ENCODE data around the gene BPGM.

The BPGM gene

DNA sequence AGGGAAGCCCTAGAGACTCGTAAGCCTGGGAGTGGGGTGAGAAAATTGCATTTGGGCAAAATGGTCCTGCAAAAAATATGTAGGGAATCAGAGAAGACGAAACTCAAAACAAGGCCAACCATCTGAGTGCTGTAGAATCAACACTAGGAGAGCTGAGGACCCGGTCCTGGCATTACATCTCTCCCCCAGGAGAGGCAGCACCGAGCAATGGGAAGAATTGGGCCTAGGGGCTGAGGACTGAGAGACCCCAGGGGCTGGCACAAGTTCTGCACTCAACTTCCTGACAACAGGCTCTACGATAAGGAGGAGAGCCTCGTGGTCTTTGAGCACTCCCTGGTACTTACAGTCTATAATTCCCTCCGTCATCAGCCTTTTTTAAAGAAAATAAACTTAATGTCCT lies 47.6 kb downstream of the BPGM start (continued):
- TF ChIP-seq, protein P1, sequence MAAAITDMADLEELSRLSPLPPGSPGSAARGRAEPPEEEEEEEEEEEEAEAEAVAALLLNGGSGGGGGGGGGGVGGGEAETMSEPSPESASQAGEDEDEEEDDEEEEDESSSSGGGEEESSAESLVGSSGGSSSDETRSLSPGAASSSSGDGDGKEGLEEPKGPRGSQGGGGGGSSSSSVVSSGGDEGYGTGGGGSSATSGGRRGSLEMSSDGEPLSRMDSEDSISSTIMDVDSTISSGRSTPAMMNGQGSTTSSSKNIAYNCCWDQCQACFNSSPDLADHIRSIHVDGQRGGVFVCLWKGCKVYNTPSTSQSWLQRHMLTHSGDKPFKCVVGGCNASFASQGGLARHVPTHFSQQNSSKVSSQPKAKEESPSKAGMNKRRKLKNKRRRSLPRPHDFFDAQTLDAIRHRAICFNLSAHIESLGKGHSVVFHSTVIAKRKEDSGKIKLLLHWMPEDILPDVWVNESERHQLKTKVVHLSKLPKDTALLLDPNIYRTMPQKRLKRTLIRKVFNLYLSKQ (tag by site-specific recombination; IDR thresholded peaks at IDR 0.05; ENCODE audit: borderline replicate concordance) = no peak
- TF ChIP-seq ZNF24 (tag by site-specific recombination; IDR thresholded peaks at IDR 0.05) = no peak

DNA sequence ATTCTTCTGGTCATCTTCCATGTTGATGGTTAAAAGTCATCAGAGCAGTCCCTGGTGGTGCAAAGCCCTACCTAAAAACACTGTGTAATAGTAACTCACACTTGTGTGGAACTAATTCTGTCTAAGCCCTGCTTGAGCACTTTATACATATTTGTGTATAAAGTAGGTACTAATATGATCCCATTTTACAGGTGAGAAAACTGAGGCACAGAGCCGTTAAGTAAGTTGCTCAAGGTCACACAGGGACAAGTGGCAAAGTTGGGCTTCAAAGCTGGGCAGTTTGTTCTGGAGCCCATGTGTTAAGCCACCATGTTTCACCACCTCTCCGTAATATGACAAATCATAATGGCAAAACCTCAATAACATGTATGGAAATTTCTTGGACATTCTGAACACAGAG lies 48.1 kb downstream of the BPGM start:
- ChIA-PET POLR2A (no interaction called here), CTCF (interaction anchor here (0.8 to 1.8 kb wide), 5 partner anchors 8 to 61 kb away, joined by 3 to 6 read pairs (median 3); no protein-coding TSS in a partner anchor)
- Histone ChIP-seq H3K9me3 (ENCODE audit: control insufficient read depth, insufficient read depth, low read depth, low read length) (no peaks in the 10 kb centered on the region), H3K4me3 (ENCODE audit: low read depth, low read length) (no peak overlapping the region), H3K27ac (ENCODE audit: extremely low read depth, low read depth, low read length) (no peak overlapping the region), H3K36me3 (ENCODE audit: control insufficient read depth in 2 of 2, insufficient read depth in 1 of 2, low read length in 2 of 2) (no peaks in the 10 kb centered on the region), H3K4me1 (ENCODE audit: control insufficient read depth, insufficient read depth, low read length) (no peaks in the 10 kb centered on the region)
- TF ChIP-seq, protein P2, sequence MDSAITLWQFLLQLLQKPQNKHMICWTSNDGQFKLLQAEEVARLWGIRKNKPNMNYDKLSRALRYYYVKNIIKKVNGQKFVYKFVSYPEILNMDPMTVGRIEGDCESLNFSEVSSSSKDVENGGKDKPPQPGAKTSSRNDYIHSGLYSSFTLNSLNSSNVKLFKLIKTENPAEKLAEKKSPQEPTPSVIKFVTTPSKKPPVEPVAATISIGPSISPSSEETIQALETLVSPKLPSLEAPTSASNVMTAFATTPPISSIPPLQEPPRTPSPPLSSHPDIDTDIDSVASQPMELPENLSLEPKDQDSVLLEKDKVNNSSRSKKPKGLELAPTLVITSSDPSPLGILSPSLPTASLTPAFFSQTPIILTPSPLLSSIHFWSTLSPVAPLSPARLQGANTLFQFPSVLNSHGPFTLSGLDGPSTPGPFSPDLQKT (IDR thresholded peaks at IDR 0.05; ENCODE audit: borderline replicate concordance, low read depth, low read length) = no peak
- TF ChIP-seq OVOL3 (tag by site-specific recombination; IDR thresholded peaks at IDR 0.05) (no peak), ZNF140 (tag by site-specific recombination; IDR thresholded peaks at IDR 0.05) (no peak), REPIN1 (tag by site-specific recombination; IDR thresholded peaks at IDR 0.05; ENCODE audit: low read depth) (no peak), ZNF670 (tag by site-specific recombination; IDR thresholded peaks at IDR 0.05; ENCODE audit: low read depth) (no peak), ZNF768 (tag by site-specific recombination; IDR thresholded peaks at IDR 0.05) (no peak), ZNF404 (tag by site-specific recombination; IDR thresholded peaks at IDR 0.05) (no peak), ZNF302 (tag by site-specific recombination; IDR thresholded peaks at IDR 0.05; ENCODE audit: low read depth) (no peak), ZNF394 (tag by site-specific recombination; IDR thresholded peaks at IDR 0.05; ENCODE audit: borderline replicate concordance) (no peak), ZNF830 (tag by site-specific recombination; IDR thresholded peaks at IDR 0.05; ENCODE audit: low read depth) (no peak), ZNF416 (tag by site-specific recombination; IDR thresholded peaks at IDR 0.05) (no peak), ZNF837 (tag by site-specific recombination; IDR thresholded peaks at IDR 0.05) (no peak)
- TF ChIP-seq, protein P3, sequence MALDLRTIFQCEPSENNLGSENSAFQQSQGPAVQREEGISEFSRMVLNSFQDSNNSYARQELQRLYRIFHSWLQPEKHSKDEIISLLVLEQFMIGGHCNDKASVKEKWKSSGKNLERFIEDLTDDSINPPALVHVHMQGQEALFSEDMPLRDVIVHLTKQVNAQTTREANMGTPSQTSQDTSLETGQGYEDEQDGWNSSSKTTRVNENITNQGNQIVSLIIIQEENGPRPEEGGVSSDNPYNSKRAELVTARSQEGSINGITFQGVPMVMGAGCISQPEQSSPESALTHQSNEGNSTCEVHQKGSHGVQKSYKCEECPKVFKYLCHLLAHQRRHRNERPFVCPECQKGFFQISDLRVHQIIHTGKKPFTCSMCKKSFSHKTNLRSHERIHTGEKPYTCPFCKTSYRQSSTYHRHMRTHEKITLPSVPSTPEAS (tag by site-specific recombination; IDR thresholded peaks at IDR 0.05) = no peak
- TF ChIP-seq, protein P4, sequence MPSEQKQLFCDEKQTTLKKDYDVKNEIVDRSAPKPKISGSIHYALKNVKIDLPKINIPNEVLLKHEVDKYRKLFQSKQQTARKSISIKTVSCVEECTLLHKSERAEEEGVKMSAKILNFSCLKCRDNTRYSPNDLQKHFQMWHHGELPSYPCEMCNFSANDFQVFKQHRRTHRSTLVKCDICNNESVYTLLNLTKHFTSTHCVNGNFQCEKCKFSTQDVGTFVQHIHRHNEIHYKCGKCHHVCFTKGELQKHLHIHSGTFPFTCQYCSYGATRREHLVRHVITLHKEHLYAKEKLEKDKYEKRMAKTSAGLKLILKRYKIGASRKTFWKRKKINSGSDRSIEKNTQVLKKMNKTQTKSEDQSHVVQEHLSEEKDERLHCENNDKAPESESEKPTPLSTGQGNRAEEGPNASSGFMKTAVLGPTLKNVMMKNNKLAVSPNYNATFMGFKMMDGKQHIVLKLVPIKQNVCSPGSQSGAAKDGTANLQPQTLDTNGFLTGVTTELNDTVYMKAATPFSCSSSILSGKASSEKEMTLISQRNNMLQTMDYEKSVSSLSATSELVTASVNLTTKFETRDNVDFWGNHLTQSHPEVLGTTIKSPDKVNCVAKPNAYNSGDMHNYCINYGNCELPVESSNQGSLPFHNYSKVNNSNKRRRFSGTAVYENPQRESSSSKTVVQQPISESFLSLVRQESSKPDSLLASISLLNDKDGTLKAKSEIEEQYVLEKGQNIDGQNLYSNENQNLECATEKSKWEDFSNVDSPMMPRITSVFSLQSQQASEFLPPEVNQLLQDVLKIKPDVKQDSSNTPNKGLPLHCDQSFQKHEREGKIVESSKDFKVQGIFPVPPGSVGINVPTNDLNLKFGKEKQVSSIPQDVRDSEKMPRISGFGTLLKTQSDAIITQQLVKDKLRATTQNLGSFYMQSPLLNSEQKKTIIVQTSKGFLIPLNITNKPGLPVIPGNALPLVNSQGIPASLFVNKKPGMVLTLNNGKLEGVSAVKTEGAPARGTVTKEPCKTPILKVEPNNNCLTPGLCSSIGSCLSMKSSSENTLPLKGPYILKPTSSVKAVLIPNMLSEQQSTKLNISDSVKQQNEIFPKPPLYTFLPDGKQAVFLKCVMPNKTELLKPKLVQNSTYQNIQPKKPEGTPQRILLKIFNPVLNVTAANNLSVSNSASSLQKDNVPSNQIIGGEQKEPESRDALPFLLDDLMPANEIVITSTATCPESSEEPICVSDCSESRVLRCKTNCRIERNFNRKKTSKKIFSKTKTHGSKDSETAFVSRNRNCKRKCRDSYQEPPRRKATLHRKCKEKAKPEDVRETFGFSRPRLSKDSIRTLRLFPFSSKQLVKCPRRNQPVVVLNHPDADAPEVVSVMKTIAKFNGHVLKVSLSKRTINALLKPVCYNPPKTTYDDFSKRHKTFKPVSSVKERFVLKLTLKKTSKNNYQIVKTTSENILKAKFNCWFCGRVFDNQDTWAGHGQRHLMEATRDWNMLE (tag by site-specific recombination; conservative IDR thresholded peaks at IDR 0.05; ENCODE audit: low read depth) = no peak
- TF ChIP-seq, protein P5, sequence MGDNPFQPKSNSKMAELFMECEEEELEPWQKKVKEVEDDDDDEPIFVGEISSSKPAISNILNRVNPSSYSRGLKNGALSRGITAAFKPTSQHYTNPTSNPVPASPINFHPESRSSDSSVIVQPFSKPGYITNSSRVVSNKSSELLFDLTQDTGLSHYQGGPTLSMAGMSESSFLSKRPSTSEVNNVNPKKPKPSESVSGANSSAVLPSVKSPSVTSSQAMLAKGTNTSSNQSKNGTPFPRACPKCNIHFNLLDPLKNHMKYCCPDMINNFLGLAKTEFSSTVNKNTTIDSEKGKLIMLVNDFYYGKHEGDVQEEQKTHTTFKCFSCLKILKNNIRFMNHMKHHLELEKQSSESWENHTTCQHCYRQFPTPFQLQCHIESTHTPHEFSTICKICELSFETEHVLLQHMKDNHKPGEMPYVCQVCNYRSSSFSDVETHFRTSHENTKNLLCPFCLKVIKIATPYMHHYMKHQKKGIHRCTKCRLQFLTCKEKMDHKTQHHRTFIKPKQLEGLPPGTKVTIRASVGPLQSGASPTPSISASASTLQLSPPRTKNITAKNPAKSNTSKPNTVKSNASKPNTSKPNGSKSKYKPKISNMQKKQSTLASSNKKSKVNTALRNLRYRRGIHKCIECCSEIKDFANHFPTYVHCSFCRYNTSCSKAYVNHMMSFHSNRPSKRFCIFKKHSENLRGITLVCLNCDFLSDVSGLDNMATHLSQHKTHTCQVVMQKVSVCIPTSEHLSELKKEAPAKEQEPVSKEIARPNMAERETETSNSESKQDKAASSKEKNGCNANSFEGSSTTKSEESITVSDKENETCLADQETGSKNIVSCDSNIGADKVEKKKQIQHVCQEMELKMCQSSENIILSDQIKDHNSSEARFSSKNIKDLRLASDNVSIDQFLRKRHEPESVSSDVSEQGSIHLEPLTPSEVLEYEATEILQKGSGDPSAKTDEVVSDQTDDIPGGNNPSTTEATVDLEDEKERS (tag by site-specific recombination; IDR thresholded peaks at IDR 0.05) = no peak
- TF ChIP-seq, protein P6, sequence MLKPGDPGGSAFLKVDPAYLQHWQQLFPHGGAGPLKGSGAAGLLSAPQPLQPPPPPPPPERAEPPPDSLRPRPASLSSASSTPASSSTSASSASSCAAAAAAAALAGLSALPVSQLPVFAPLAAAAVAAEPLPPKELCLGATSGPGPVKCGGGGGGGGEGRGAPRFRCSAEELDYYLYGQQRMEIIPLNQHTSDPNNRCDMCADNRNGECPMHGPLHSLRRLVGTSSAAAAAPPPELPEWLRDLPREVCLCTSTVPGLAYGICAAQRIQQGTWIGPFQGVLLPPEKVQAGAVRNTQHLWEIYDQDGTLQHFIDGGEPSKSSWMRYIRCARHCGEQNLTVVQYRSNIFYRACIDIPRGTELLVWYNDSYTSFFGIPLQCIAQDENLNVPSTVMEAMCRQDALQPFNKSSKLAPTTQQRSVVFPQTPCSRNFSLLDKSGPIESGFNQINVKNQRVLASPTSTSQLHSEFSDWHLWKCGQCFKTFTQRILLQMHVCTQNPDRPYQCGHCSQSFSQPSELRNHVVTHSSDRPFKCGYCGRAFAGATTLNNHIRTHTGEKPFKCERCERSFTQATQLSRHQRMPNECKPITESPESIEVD (tag by site-specific recombination; IDR thresholded peaks at IDR 0.05) = no peak
- TF ChIP-seq, protein P7, sequence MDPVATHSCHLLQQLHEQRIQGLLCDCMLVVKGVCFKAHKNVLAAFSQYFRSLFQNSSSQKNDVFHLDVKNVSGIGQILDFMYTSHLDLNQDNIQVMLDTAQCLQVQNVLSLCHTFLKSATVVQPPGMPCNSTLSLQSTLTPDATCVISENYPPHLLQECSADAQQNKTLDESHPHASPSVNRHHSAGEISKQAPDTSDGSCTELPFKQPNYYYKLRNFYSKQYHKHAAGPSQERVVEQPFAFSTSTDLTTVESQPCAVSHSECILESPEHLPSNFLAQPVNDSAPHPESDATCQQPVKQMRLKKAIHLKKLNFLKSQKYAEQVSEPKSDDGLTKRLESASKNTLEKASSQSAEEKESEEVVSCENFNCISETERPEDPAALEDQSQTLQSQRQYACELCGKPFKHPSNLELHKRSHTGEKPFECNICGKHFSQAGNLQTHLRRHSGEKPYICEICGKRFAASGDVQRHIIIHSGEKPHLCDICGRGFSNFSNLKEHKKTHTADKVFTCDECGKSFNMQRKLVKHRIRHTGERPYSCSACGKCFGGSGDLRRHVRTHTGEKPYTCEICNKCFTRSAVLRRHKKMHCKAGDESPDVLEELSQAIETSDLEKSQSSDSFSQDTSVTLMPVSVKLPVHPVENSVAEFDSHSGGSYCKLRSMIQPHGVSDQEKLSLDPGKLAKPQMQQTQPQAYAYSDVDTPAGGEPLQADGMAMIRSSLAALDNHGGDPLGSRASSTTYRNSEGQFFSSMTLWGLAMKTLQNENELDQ (tag by site-specific recombination; IDR thresholded peaks at IDR 0.05; ENCODE audit: low read depth) = no peak

Measured in HEK293 (cell line).